CD1c-positive myeloid dendritic cell (primary cell): ENCODE results near the gene FARS2.

Source experiments
- DNase-seq: peaks from one replicate; pipeline ENCODE4 v3.0.0-alpha.2; 2016; ENCODE audit errors: extremely low spot score

The FARS2 gene

GRCh38 chr6:5378331-5378730 lies 117.0 kb downstream of the FARS2 start:
- DNase-seq = no peak

- DNase-seq = peak; percentile 50
Observed at GRCh38 chr6:5379647-5380242, 118.4 kb downstream of the FARS2 start.

DNA sequence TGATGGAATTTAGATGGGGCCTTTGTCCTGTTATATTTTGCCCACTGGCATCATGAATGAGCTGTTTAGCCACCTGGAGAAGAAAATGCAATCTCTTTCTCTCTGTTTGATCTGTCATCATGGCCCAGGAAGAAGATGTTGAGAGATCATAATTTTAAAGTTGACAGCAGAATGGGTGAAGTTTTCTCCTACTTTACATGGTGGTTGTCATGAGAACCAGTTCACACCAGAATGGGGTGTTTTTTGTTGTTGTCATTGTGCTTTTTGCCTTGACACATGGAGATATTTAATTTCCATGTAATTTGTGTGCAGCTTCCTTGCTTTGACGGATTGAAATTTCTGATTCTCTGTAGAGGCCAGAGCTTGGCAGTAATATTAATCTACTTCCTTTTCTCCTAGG lies 122.5 kb downstream of the FARS2 start:
- DNase-seq = no peak

DNA sequence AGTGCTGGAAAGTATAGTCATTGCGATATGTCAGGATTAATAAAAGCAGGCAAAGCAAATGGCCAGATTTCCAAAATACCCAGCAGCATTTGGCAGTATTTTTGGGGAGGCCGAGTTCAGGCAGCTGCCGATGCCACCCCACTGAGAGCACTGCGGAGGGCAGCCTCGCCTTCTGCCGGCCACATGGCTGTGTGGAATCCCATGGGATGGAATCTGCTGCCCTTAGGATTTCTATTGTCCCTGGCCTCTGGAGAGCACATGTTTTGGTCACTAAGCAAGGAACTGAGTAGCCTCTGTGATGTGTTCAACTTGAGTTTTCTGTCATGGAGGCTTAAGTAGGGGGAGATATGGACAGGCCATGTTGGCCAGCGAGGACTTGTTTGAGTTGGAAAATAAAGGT lies 123.0 kb downstream of the FARS2 start:
- no peak for DNase-seq

DNA sequence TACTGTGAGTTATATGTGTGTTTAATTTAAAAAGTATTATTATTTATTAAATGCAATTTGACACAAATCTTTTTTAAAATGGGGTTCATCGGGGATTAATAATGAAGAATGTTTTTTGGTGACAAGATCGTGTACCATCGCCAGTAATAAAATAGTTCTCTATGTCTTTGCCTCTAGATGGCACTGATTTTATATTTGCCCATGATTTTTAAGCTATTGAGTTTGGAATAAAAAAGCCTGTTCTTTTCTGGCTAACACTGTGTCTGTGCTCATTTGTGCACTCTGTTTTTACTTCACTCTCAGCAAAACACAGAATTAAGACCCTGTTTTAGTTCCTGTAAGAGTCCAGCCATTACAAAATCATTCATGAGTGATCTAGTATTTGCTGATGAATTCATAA lies 127.0 kb downstream of the FARS2 start:
- no peak for DNase-seq

DNA sequence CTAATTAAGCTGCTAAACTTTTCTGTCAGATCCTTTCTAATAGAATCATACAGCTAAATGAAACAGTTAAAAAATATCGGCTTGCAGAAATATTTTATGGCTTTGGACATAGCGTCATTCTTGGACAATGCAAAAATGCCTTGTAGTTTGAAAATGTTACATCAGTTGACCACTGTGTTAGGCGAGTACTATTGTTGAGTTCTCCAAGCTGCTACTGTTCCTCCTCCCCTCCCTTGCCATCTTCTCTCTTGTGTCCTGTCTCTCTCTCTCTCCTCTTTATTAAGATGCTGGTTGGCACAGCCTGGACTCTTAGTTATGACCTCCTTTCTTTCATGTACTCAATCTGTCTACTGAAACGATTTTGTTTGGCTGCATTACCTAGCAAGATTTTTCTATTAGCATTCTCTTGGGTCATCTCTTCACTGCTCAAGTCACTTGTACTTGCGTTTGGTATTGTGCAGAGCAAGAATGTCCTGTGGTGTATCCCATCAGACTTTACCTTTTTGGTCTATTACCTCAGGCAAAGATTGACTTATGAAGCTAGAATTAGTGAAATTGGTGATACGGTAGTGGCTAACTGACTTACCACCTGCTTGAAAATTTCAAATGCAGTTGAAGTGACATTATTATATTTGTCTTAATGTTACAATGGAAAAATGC lies 127.9 kb downstream of the FARS2 start:
- DNase-seq = no peak

DNA sequence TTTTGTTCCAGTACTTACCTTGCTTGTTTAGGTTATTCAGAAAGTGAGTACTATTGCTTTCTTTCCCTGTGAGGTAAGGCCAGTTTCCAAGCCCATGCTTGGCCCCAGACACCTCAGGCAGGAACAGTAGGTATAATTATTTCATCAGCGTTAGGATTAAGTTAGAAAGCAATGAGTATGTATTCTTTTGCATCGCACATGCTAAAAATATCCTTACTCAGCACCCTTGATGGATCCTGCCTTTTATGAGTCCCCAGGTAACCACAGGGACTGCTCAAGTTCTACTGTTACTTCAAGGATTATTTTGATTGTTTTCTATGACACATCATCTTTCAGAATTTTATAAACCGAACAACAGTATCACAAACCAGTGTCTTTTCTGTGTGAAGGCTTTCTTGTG lies 128.9 kb downstream of the FARS2 start:
- no peak for DNase-seq

DNA sequence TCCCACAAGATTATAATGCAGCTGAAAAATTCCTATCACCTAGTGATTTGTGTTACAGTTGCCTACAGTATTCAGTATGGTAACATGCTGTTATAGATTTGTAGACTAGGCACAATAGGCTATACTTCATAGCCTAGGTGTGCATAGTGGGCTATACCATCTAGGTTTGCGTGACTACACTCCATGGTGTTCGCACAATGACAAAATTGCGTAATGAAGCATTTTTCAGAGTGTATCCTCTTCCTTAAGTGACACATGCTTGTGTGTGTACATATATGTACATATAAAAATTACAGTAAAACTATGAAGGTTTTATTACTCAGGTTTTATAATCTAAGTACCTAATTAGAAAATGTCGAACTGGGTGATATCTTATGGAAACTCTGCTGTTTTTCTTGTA lies 133.0 kb downstream of the FARS2 start:
- DNase-seq = no peak

DNA sequence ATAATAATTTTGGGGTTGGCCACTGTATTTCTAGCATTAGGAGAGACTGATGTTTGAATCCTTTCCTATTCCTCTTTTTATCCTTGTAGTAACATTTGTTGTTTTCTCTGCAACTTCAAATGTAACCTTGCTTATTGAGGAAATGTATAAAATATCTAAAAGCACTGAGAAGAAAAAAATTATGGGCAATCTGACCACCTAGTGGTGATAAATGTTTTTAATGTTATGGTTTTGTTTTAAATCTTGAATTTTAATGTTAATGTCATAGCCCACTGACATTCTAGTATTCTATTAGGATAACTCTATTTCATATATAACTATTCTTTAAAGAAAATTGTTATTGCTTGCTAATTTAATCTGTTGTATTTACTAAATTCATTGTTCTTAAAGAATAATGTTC lies 134.4 kb downstream of the FARS2 start:
- DNase-seq = no peak

DNA sequence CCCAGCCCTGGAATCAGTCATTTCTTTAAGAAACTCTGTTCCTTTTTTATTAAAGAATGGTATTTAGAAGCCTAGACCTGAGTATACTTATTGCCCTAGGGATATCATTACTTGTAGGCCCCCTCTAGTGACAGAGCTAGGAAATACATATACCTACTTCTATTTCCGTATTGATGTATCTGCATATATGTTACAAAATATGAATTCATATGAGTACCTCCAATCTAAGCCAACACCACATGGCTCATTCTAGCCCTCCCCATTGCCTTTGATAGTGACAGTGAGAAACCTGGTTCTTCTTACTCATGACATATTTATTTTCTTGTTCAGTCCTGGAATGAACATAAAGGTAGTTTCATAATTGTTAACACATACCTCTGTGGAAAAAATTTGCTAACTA lies 137.2 kb downstream of the FARS2 start:
- DNase-seq = peak; percentile 49

GRCh38 chr6:5399391-5399790 lies 138.1 kb downstream of the FARS2 start:
- no peak for DNase-seq

- peak; percentile 24 for DNase-seq
Observed at GRCh38 chr6:5401845-5402738, 140.8 kb downstream of the FARS2 start.

GRCh38 chr6:5403076-5403475 lies 141.8 kb downstream of the FARS2 start:
- no peak for DNase-seq

DNA sequence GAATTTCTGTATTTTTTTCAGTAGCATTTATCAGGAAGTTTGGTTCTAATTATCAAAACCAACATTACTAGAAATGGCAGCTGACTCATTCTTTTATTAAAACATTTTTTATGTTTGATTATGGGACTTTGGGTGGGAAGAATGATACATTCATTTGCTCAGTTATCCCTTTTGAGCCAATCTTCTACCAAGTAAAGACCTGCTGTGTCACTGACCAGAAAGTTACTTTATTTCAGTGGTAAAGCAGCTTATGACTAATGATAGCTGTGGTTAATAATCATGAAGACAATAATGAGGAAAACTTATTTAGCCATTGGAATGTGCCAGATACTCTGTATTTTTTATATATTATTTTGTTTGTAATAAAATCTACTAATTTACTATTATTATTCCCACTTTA lies 142.3 kb downstream of the FARS2 start:
- DNase-seq = no peak

GRCh38 chr6:5405976-5406375 lies 144.7 kb downstream of the FARS2 start:
- DNase-seq = no peak

GRCh38 chr6:5411414-5411813 lies 150.1 kb downstream of the FARS2 start:
- no peak for DNase-seq

- DNase-seq = no peak
Observed at GRCh38 chr6:5412017-5412416, 150.7 kb downstream of the FARS2 start.

GRCh38 chr6:5412663-5413062 lies 151.3 kb downstream of the FARS2 start:
- no peak for DNase-seq

DNA sequence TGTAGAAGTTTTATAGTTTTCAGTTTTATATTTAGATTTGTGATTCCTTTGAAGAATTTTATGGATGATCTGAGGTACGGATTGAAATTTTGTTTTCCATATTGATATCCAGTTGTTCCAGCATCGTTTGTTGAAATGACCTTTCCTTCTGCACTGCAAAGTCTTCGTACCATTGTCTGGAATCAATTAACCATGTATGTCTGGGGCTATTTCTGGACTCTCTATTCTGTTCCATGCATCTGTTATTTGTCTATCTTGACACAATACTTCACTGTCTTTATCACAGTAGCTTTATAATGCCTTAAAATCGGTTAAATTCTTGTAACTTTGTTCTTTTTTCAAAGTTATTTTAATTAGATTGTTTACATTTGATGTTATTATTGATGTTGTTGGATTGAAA lies 154.9 kb downstream of the FARS2 start:
- no peak for DNase-seq

DNA sequence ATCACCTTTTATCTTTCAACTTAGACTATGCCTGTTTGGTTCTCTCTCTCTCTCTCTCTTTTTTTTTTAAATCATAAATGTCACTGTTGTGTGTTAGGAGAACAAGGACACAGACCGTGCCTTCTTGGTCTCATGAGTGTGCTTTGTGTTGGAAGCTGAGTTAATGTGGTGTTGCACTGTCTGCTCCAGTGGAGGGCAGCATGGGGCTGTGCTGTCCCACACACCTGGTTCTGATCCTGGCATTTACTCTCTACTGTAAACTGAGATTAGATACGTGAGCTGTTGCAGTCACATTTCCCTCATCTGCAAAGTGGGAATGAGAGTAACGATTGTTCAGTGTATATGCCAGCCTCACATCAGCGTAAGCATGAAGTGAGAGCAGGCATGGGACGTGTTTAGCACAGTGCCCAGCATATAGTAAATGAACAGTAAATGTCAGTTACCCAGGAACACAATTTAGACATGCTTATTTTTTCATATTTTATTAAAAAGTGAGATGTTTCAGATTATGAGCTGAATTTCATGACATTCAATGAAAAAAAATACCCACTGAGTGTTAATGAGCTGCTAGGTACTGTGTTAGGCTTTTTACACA lies 161.1 kb downstream of the FARS2 start:
- no peak for DNase-seq

GRCh38 chr6:5423251-5423650 lies 161.9 kb downstream of the FARS2 start:
- no peak for DNase-seq

GRCh38 chr6:5424726-5425125 lies 163.4 kb downstream of the FARS2 start:
- no peak for DNase-seq

DNA sequence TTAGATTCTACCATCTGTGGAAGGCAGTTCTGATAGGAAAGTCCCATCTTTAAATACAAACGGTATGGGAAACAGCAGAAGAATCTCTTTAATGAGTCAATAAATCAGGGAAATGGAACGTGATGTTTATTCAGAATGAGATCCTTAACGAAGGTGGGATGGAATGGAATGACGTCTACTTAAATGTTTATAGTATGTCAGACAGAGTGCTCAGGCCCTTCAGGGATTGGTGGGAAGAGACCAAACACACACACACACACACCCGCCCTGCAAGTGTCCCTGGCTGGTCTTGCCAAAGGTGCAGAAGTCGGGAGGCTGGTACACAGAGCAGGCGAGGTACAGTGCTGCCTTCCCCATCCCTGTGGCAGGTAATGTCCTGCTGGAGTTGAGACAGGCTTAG lies 164.0 kb downstream of the FARS2 start:
- no peak for DNase-seq
